Activated CD4-positive, alpha-beta T cell treated with anti-CD3 and anti-CD28 coated beads for 48 hours (primary cell): ENCODE measurements around the gene FETUB.
A peak's percentile ranks its signal among the peaks of the same experiment; 100 is the strongest.
"Not testable (repeated sequence)": the region's sequence is repeated elsewhere in the genome, so short reads cannot be mapped to it uniquely, and the experiment has no call there.

ENCODE experiments used
- DNase-seq: peaks from one replicate; pipeline ENCODE4 v3.0.0-alpha.2; 2020

FETUB gene

DNA sequence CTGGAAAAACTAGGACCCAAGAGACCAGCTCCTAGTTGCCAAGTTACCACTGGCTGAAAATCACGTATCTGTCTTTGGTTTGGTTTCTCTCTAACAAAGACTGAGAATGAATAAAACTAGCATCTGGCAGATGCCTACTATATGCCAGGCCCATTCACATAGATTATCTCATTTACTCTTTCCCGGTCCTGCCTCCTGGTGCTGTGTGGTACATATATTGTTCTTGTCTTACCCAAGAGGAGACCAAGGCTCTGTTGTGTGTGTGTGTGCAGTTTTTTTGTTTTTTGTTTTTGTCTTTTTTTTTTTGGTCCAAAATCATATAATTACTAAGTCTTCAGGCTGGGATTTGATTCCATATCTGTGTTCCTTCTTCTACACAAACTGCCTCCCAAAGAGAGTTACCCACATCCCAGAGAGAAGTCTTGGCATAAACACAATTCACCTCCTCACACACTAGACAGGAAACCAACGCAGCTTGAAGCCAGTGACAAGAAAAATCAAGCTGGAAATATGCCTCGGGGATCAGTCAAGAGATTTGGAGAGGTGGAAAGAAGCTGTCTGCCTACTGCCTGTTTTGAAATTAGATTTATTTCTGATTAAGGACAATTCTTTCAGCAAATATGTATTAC is 26.4 kb upstream of the FETUB start:
- DNase-seq: no peak

DNA sequence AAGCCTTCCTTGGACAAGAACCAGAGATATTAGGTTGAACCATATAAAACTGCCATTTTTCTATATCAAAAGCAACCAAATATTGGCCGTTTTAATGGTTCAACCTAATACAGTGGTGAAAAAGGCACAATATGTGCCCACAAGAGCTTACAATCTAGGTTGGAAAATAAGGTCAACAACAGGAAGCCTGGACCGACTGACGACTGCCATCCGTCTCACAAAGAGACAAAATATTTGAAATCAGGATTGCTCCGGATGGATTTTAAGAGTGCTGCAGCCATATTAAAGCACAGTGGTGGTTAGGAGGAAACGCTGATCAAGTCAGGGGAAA is 26.0 kb upstream of the FETUB start:
- DNase-seq: no peak

DNA sequence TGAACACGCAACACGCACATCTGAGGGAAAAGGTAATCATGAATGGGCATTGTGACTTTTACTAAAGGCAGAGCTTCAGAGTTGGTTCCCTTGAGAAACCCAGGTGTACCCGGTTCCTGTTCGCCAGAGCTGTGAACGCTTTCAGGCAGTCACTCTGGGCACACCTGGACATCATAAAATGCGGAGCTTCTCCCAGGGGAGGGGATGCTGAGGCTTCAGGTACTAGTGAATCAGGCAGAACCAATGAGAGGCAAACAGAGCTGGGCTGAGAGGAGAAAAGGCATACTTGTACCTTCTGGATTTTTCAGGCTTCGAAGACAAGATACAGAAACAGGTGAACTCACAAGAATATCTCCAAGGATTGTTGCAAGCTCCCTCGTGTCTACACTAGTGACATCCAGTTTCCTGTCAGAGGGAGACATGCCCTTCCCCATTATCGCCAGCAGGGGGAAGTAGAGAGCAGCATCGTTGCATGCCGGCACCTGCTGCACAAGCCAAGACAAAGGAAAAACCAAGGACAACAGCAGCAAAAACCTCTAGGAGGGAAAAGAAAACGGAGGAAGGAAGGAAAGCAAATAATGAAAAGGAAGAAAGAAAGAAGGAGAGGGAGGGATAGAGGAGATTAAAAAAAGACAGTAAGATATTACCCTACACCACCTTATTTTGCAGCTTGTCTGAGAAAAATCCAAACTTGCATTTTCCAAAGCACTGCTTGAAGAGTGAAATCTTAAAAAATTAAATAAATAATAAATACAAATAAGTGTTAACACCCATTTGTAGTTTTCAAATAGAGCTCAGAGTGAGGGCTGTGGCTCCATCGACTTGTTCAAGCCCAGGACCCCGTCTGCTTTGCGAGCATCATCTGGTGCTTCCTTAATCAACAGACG is 25.4 kb upstream of the FETUB start:
- DNase-seq: peak; percentile 85

DNA sequence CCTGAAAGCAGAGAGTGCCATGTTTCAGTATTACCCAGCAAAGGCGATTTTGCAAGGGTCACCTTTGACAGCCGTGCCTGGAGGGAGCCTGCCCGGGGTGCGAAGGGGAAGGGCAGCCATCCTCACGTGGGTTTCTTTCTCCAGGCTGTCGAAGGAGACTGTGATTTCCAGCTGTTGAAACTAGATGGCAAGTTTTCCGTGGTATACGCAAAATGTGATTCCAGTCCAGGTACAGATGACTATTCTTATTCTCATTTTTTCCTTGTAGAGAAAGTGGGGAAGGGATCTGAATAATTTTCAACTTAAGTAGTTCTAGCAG is 23.9 kb upstream of the FETUB start:
- DNase-seq: no peak

DNA sequence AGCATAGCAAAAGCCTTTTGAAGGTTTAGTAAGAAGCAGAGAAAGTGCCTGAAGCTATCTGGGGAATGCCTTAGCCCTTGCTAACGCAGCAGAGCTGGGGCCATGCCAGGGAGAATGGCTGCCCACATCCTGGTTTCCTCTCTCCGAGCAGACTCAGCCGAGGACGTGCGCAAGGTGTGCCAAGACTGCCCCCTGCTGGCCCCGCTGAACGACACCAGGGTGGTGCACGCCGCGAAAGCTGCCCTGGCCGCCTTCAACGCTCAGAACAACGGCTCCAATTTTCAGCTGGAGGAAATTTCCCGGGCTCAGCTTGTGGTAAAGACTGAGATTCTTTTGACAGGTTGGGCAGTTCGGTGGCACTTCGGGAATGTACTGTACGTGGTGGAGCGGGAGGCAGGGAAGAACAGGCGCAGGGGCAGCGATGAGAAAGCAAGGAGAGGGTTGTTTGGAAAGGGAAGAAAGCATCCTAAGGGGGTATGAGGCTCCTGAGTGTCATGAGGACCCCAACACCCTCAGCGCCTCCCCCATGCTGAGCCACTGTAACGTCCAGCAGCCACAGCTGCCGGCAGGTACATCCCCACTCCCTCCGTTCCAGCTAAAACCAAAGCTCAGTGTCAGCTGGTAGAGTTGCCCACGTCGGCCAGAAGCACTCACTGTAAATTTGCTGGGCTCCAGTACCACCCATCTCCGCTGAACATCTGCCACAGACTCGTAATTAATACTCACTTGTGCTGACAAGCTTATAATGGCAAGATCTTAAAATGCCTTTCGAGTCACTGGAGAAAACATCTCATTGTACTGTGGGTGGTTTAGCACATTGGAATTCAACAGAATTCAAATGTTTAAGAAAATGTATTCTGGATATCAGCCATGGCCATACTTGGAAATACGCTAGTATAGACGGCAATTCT is 22.9 kb upstream of the FETUB start:
- peak; percentile 92 for DNase-seq

DNA sequence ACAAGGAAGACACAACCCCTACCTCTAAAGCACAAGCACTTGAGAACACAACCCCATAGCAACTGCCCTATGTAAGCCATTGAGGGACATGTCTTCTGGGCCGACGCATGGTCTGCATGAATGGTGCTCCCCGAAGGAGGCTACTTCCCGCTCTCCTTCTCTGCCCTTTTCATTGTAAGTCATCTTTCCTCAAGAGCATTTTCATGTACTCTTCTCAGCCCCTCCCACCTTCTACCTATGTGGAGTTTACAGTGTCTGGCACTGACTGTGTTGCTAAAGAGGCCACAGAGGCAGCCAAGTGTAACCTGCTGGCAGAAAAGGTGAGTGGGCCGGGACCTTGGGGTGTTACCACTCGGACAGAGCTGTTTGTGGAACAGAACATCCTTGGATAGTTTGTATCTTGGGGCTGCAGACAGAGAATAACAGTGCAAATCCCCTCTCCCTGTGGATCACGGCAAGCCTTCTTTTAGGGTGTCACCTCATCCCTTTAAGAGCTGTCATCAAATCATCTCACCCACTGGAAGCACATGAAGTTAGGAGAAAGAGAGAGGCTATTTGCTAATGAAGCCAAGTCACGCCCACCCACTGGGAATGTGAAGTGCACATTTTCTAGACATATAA is 21.8 kb upstream of the FETUB start:
- no peak for DNase-seq

DNA sequence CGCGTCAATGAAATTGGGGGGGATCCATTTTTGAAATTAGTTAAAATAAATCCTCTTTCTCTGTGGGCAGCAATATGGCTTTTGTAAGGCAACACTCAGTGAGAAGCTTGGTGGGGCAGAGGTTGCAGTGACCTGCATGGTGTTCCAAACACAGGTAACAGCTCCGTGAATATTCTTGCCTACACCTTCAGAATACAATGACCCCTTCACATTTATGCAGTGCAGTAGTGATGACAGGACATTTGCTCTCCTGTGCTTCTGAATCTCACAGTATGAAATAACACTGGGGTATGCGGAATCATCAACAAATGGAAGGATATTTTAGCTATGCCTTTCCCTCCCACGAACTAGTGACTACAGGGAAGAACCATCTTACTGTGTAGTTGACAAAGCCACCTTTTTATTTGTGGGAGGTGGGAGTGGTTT is 20.4 kb upstream of the FETUB start:
- no peak for DNase-seq

DNA sequence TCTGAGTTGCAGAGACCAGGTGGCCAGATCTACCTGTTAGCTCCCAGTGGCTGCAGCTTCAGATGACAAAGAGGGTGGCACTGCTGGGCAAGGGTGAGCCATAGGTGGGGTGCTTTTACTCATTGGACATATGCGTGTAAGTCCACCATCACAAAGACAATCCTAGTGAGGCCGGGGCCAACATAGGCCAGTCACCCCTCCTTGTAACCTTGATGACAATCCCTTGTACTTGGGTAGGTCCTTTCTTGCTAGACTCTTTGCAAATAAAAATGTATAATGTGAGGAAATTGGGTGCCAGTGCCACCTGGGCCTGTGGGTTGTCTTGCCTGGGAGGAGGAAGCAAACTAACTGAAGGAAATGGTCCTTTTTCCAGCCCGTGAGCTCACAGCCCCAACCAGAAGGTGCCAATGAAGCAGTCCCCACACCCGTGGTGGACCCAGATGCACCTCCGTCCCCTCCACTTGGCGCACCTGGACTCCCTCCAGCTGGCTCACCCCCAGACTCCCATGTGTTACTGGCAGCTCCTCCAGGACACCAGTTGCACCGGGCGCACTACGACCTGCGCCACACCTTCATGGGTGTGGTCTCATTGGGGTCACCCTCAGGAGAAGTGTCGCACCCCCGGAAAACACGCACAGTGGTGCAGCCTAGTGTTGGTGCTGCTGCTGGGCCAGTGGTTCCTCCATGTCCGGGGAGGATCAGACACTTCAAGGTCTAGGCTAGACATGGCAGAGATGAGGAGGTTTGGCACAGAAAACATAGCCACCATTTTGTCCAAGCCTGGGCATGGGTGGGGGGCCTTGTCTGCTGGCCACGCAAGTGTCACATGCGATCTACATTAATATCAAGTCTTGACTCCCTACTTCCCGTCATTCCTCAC is 19.7 kb upstream of the FETUB start:
- DNase-seq: no peak

DNA sequence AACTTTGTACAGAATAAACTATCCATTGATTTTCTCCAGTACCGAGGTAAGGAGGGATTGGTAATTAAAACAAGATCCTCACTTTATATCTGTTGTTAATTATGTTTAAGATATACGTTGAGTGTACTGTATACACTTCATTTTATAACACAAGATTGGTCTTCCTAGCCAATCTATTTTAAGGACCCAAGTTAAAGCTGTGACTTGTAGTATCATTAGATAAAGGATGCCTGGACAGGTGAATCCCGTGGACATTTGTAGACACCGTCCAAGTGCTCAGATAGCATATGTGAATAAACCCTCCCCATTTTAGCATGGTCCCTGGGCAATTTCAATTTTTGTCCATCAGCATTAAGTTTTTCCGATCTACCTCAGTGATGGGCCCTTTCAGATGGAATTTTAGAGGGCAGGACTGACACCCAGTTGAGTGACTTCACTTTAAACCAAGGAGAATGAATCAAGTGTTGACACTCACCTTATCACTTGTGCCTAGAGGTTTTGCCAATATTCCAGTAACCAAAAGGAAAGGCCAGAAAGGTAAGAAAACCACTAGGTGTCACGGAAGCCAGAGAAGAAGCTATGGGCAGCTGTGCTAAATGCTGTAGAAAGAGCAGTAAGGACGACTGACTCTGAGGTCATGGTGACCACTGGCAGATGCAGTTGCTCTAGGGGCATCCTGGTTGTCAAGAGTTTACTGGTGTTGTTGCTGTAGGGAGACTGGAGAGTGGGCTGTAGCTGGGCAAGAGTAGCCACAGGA is 18.1 kb upstream of the FETUB start:
- no peak for DNase-seq

DNA sequence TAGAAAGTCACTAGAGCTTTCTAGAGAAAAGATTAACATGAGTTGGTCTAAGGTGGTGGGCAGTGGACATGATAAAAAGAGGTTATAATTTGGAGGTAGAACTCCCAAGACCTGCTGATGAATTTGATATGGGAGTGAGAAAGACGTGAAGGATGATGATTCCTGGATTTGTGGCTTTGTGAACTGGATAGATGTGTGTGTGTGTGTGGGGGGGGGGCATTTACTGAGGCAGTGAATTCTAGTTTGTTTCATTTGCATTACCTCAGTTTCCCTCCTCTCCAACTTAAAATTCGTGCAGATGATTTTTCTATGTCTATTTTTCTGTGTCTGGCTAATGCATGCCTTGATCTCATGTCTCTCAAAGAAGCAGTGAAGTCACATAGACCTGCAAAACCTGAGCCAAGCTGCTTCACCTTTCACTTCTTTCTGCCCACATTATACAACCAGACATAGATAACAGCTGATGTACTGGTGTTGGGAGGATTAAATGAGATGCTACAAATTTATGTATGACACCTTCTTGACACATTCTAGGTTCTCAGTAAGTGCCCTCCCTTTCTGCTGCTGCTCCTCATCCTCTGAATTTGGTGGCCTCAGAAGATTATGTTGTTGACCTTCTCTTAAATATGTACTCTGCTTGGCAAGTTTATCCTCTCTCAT is 17.4 kb upstream of the FETUB start:
- no peak for DNase-seq

DNA sequence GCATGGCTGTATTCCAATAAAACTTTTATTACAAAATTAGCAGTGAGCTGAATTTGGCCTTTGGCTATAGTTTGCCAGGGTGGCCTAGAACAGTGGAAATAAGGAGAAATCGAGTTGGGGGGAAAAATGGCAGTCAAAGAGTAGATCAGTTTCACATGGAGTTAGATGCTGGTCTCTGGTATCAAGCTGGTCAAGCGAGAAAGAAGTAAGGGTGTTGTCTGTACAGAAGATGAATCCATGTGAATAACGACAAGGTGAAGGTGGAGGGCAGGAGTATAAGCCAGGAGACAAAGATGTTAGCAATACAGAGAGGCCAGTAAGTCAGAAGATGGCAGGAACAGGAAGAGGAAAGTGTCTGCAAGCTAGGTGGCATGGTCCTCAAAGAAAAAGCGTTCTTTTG is 15.6 kb upstream of the FETUB start:
- DNase-seq: no peak

DNA sequence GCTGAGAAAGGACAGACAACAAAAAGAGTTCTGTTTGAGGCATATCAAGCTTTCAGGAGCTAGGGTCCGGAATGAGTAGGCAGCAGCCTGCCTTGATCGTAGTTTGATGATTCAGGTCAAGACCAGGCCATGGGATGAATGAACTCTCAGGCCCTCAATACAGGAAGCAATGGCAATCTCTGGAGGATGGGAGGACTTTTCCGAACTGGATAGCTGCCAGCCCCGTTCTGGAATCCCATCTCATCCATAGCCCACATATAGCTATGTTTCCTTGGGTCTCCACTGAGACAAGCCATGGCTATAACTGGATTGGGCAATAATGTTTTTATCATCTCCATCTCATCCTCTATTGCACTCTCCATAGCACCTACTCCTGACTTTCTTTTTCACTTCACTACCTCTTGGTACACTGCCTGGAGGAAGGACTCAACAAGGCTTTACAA is 14.6 kb upstream of the FETUB start:
- DNase-seq: no peak

DNA sequence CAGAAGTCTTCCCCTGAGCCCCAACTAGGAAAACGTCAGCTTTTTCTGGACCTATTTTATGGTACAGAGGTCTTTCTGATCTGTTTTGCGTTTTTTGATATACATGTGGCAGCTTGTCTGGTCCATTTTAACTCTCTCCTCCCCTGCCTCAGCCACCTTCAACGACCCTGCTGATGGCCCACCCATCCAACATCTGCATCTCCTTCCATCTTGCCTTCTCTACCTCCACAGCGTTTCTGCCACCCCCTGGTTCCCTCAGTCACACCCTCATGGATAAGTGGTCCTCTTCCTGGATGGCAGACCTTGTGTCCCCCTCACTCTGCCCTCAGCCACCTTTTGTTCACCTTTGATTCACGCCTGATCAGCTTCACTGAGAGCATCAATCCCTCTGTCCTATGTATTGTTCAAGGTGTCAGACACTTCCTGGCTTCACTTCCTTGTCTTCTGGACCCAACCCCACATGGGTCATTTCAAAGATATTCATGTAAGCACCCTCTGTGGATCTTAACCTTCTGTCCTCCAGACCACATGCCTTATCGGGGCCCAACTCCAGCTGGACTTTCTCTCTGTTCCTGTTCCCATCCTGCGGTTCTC is 13.8 kb upstream of the FETUB start:
- no peak for DNase-seq

DNA sequence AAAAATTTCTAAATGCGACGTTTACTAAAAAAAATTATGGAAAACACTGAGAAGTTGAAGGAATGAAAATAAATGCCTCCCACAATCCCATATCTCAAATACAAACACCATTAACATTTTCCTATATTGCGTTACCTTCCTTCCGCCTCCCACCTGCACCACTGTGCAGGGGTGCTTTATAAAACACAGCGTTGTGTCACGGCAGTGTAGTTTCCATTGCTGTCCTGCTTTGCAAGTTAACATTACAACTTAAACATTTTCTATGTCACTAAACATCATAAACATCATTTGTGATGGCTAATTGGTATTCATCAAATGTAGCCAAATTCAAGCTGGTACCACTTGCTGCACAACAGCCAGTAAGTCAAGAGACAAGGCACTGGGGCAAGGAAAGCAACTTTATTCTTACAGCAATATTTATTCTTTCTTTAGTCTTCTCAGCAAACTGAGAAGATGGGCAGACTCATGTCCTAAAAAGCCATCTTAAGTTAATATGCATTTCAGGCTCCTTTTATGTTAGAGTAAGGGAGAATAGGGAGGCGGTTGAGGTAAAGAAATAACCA is 12.3 kb upstream of the FETUB start:
- no peak for DNase-seq

DNA sequence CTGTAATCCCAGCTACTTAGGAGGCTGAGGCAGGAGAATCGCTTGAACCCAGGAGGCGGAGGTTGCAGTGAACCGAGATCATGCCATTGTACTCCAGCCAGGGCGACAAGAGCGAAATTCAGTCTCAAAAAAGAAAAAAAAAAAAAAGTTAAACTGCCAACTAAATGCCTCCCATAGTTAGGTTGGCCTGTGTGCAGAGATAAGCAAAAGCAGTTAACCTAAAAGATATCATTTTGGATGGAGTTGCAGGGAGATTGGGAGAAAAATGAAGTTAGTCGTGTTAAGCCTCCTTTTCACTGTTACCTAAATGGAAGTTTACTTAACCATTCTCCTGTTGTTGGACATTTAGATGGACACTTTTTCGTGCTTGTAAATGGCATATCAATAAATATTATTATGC is 11.4 kb upstream of the FETUB start:
- DNase-seq: no peak

DNA sequence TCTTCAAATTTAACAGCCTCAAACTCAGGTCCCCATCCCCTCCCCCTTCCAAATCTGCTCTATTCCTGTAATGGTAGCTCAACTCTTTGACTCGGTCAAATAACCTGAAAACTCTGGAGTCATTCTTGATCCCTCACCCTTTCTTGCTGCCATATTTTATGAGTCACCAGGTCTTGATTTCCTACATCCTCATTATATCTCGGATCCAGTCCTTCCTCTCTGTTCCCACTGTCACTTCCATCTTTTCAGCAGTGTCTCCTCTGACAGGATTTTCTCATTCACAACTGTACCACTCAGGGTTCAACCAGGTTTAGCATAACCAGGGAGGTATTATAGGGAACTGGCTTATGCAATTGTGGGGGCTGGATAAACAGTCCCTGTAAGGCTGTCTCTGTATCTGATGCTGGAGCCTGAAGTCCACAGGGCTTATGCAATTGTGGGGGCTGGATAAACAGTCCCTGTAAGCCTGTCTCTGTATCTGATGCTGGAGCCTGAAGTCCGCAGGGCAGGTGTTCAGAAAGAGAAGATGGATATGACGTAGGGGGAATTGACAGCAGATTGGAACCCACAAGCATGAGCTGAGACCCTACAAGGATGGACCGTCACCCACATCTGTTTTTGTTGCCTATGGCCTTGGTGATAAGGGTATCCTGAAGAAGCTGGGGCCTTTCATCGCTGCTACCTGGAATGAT is 9.1 kb upstream of the FETUB start:
- DNase-seq: no peak

DNA sequence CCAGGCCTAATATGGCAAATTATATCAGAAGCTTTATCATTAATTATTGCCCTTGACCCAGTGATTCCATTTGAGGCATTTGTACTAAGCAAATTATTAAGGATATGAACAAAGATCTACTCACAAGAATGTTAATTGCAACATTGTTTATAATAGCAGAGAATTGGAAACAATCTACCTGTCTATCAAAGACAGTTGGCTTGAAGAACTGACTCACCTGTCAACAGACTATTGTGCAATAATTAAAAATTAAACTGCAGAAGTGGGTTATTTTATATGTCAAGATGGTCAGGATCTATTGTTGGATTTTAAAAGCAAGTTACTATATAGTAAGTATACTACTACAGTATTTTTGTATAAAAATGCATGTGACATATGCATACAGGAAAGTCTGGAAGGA is 6.7 kb upstream of the FETUB start:
- DNase-seq: no peak

DNA sequence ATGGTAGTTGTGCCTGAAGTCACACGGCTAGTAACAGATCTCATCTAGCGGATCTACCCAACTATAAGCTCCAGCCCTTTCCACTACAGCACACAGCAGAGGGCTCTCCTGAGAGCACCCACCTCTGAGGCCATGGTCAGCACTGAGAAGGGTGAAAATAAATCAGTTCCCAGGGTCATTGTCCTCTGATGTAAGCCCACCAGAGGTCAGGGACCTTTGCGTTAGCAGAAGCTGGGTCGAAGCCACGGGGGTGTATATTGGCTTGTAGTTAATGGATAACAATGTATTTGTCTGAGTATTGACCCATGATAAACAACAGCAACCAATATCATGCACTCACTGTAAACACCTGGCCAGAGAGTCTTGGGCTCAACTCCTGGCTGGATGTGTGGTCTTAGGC is 6.0 kb upstream of the FETUB start:
- DNase-seq: not testable (repeated sequence)

DNA sequence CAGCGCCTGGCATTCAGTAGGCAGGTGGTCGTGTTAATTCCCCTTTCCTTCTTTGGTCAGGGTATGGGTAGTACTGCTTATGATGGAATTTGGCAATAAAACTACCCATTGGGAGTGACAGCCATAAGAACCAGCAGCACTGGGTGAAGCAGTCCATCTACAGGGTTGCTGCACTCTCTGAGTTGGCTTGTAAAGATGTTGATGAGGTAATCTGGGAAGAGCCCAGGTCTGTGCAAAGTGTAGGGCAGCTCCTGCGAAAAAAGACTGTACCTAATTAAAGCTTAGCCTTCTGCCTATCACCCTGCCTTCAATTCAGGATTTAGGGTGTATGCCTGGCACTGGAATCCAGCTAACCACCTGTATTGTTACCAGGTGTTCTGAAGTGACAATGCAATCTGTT is 4.7 kb upstream of the FETUB start:
- no peak for DNase-seq

DNA sequence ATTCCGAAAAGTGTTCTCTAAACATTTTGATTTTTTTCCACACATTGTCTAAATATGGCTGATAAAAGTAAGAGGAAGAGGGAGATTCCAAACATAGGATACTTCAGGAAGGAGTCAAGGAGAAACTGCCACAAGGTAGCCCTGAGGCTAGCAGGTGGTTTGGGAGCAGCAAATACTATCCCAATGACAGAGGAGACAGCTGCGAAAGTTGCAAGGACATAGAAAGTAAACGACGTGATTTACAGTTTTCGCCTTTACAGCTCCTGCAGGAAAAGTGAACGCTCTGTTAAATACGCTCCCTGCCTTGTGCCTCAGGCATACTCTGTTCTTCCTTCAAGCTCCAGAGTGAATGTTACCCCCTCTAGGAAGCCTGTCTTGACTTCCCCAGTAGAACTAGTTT is 3.7 kb upstream of the FETUB start:
- DNase-seq: no peak
